ENCODE results near the gene MMGT1.
"Not testable (repeated sequence)": the region's sequence is repeated elsewhere in the genome, so short reads cannot be mapped to it uniquely, and the experiment has no call there.

MMGT1 gene

DNA sequence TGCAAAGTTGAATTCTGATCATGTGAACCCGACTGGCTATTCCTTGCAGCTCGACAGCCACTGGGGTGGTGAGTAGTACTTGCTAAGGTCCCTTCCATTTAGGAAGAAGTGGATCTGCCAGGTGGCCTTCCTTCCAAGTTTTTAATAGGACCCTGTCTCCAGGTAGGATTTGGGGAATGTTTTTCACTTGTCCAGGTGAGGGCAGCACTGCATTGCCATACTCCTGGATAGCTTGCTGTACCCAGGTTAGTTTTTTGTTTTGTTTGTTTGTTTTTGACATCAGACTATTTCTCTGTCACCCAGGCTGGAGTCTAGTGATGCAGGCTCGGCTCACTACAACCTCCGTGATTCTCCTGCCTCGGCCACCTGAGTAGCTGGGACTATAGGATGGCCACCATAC lies 50.4 kb downstream of the MMGT1 start:
- DNase-seq (ENCODE audit: low spot score): no peak

- not testable (repeated sequence) for DNase-seq (ENCODE audit: low spot score)
These were observed 53.3 kb downstream of the MMGT1 start for GRCh38 chrX:135920516-135920915.

DNA sequence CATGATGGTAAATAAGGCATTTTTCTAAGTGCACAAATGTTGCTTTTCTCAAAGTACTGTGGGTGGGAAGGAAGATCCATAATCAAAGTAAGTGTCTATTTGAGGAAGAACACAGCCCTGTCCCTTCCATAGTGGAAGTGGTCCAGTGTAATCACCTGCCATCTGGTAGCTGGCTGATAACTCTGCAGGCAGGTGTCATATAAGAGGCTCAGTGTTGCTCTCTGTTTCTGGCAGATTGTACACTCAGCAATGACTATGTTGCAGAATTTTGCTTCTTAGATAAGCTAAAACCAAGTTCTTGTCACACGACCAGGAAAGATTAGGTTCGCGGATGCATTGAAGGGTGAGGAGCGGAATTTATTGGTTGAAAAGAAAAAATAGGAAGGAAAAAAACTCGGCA lies 59.4 kb downstream of the MMGT1 start:
- no peak for DNase-seq (ENCODE audit: low spot score)

Data from kidney capillary endothelial cell (primary cell).